ENCODE results near the gene NPAS3. TPM values are rescaled to one million over a fixed set of nuclear protein-coding genes. Genes with fewer than 3 reads are reported as not detected.

NPAS3 gene
- total and polyA plus RNA-seq, 2 donors (not counting 3 experiments of a cell fraction or from before 2014, with no cell fraction given): 0.10 to 0.13 TPM

- no peak overlapping the region for H3K9ac ChIP-seq (replicated peaks; ENCODE audit: extremely low read depth, insufficient read depth, low read length)
- BruUV-seq (replicated peaks): no TSS peak
- DNase-seq (ENCODE audit: low read depth, low spot score) (no peak), FAIRE-seq (no peak)
- H2AFZ ChIP-seq (ENCODE audit: low read depth, low read length): no peak overlapping the region
- dilution Hi-C loops (cut with MboI; ENCODE audit: extremely low pct_ligation_motif_present, low sequenced_read_pairs) (no loop called here), intact Hi-C loops (cut with micrococcal nuclease) (no loop called here)
- no peaks in the 10 kb centered on the region for H3K79me2 ChIP-seq (ENCODE audit: control insufficient read depth, insufficient read depth, low read length)
- no peaks in the 10 kb centered on the region for H3K9me1 ChIP-seq (replicated peaks; ENCODE audit: control insufficient read depth, extremely low read depth, insufficient read depth, low read length)
- no peak overlapping the region for H3K4me2 ChIP-seq (ENCODE audit: insufficient read depth, low read length)
- no peaks in the 10 kb centered on the region for H3K27me3 ChIP-seq (ENCODE audit: control insufficient read depth in 2 of 2, insufficient read depth in 2 of 2, low read length in 2 of 2)
- H4K20me1 ChIP-seq (replicated peaks; ENCODE audit: control insufficient read depth, extremely low read depth, insufficient read depth, low read length): no peaks in the 10 kb centered on the region
- H3K4me1 ChIP-seq (ENCODE audit: control insufficient read depth, extremely low read depth, insufficient read depth, low read length): no peaks in the 10 kb centered on the region
- no peak overlapping the region for H3K4me3 ChIP-seq (replicated peaks in 1 of 3; ENCODE audit: insufficient read depth in 1 of 3, low read depth in 1 of 3, low read length in 3 of 3)
- H3K27ac ChIP-seq (ENCODE audit: insufficient read depth, low read depth, low read length): no peak overlapping the region
- ChIA-PET POLR2A (no interaction called here), CTCF (no interaction called here)
- no peaks in the 10 kb centered on the region for H3K36me3 ChIP-seq (ENCODE audit: control insufficient read depth in 2 of 2, extremely low read depth in 1 of 2, insufficient read depth in 2 of 2, low read length in 2 of 2)
- no peaks in the 10 kb centered on the region for H3K9me3 ChIP-seq (replicated peaks; ENCODE audit: control insufficient read depth, insufficient read depth, low read length)
- TF ChIP-seq CTCF (IDR thresholded peaks at IDR 0.05; ENCODE audit: extremely low read depth in 1 of 2, insufficient read depth in 1 of 2, low read depth in 1 of 2, low read length in 2 of 2): no peak
Observed at GRCh38 chr14:33035416-33036194, 96.9 kb downstream of the NPAS3 start.

DNA sequence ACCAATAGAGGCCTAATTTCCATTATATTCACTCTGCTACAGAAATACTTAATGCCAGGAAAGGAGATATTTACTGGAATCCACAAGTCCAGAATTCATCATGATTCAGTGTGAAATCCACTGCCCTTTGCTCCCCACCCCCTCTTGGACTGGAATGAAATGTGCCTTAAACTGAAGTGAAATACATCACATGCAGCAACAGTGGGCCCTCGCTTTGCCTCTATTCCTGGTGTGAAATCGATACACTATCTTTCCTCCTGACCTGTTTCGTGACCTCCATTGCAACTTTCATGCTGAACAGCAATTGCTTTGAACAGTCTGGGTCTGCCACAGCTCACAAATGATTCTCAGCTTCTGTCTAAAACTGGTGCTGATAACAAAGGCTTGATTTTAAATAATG, 100.6 kb downstream of the NPAS3 start:
- DNase-seq (ENCODE audit: low read depth, low spot score) (no peak), FAIRE-seq (no peak)
- Histone ChIP-seq H3K27ac (ENCODE audit: insufficient read depth, low read depth, low read length) (no peak overlapping the region), H3K36me3 (ENCODE audit: control insufficient read depth in 2 of 2, extremely low read depth in 1 of 2, insufficient read depth in 2 of 2, low read length in 2 of 2) (no peaks in the 10 kb centered on the region), H3K4me1 (ENCODE audit: control insufficient read depth, extremely low read depth, insufficient read depth, low read length) (no peaks in the 10 kb centered on the region), H3K9me3 (replicated peaks; ENCODE audit: control insufficient read depth, insufficient read depth, low read length) (no peaks in the 10 kb centered on the region), H2AFZ (ENCODE audit: low read depth, low read length) (no peak overlapping the region), H3K4me2 (ENCODE audit: insufficient read depth, low read length) (no peak overlapping the region), H3K4me3 (replicated peaks in 1 of 3; ENCODE audit: insufficient read depth in 1 of 3, low read depth in 1 of 3, low read length in 3 of 3) (no peak overlapping the region), H3K9me1 (replicated peaks; ENCODE audit: control insufficient read depth, extremely low read depth, insufficient read depth, low read length) (no peaks in the 10 kb centered on the region), H3K9ac (replicated peaks; ENCODE audit: extremely low read depth, insufficient read depth, low read length) (no peak overlapping the region), H4K20me1 (replicated peaks; ENCODE audit: control insufficient read depth, extremely low read depth, insufficient read depth, low read length) (no peaks in the 10 kb centered on the region), H3K27me3 (ENCODE audit: control insufficient read depth in 2 of 2, insufficient read depth in 2 of 2, low read length in 2 of 2) (no peaks in the 10 kb centered on the region), H3K79me2 (ENCODE audit: control insufficient read depth, insufficient read depth, low read length) (no peaks in the 10 kb centered on the region)
- dilution Hi-C loops (cut with MboI; ENCODE audit: extremely low pct_ligation_motif_present, low sequenced_read_pairs) (no loop called here), intact Hi-C loops (cut with micrococcal nuclease) (no loop called here)
- ChIA-PET POLR2A (no interaction called here), CTCF (no interaction called here)
- no TSS peak for BruUV-seq (replicated peaks)
- TF ChIP-seq, protein P1, sequence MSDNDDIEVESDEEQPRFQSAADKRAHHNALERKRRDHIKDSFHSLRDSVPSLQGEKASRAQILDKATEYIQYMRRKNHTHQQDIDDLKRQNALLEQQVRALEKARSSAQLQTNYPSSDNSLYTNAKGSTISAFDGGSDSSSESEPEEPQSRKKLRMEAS (IDR thresholded peaks at IDR 0.05; ENCODE audit: insufficient read depth, insufficient read length): no peak
- TF ChIP-seq EZH2 (IDR thresholded peaks at IDR 0.05; ENCODE audit: borderline replicate concordance, low read depth, low read length, severe bottlenecking): no peak
- TF ChIP-seq CTCF (IDR thresholded peaks at IDR 0.05; ENCODE audit: extremely low read depth in 1 of 2, insufficient read depth in 1 of 2, low read depth in 1 of 2, low read length in 2 of 2): no peak
- no peak for TF ChIP-seq POLR2A (IDR thresholded peaks at IDR 0.05; ENCODE audit: low read depth, low read length)
- no peak for TF ChIP-seq POLR2AphosphoS5 (IDR thresholded peaks at IDR 0.05; ENCODE audit: insufficient read depth, low read depth, low read length)
- TF ChIP-seq JUN (IDR thresholded peaks at IDR 0.05; ENCODE audit: borderline replicate concordance, insufficient read depth, insufficient read length, low read depth): no peak
- TF ChIP-seq MYC (IDR thresholded peaks at IDR 0.05; ENCODE audit: low read depth, low read length): no peak
- no peak for TF ChIP-seq FOS (IDR thresholded peaks at IDR 0.05; ENCODE audit: borderline replicate concordance, insufficient read depth, low read length)
- TF ChIP-seq GATA2 (IDR thresholded peaks at IDR 0.05; ENCODE audit: insufficient read depth, insufficient read length, low read depth, low read length): no peak

Measured in endothelial cell of umbilical vein (primary cell).